ENCODE data around the gene STMN1.

STMN1 gene

DNA sequence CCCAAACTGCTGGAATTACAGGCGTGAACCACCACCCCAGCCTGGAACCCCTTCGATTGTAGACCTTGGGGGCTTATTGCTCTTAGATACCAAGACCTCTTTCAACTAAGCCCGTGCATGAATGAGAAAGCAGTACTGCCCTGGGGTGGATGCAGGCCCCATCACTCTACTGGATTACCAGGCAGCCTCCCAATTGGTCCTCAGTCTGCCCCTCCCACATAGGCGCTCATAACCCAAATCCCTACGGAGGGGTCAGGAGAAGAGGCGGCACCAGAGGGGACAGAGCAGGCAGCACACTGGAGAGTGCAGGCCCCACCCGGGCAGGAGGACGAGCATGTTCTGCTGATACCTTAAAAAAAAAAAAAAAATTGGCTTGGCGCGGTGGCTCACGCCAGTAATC lies 12.4 kb upstream of the STMN1 start:
- no peak for DNase-seq

DNA sequence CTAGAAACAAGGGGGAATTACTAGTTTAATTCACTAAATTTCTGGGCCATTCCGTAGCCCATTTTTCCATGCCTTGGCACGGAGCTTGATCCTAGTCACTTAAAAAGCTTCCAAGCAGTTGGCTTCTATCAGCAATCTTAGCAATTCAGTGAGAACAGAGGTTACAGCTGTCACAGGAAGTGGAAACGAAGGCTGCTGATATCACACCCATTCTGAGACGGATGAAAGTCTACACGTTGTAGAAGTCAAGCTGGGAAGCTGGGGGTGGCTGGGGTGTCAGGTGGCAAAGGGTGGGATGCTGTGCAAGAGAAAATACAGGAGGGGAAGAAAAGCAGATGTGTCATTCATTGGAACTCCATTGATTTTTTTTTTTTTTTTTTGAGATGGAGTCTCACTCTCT lies 11.8 kb upstream of the STMN1 start:
- DNase-seq: no peak

GRCh38 chr1:25916460-25916859 lies 10.2 kb upstream of the STMN1 start:
- DNase-seq: no peak

DNA sequence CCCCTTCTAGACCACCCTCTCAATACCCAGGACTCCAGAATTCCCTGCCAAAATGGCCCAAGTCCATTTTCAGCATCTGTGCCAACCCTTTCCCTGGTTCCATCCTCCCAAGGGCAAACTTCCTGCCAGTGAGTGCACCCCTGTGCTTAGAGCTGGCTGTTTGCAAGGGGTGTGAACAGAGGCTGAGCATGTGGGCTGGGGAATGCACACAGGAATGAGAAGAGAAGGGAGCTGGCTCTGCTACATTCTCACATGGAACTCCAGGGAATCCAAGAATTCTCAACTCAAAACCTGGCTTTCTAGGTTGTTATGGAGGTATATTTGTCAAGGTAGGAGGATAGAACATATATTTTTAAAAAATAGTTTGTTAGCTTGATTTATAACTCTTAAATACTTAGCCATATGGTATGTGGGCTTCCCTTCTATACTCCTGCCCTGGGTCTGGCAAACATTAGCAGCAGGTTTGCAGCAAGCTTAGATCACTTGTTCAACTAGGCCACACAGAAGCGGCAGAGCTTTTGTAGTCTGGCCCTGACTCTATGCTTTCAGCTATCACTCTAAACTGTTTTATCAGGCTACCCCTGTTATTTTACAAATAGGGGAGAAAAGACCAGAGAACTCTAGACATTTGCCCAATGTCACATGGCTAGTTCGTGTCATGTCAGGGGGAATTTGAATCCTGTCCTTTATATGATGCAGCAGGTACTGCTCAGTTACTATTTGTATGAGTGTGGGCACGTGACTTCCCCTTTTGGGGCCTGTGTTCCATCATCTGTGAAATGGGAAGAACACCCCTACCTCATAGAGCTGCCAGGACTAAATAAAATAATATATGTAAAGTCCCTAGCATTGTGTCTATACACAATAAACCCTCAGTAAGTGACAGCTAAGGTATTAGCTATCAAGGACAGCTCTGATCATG lies 8.1 kb upstream of the STMN1 start:
- no peak for DNase-seq

DNA sequence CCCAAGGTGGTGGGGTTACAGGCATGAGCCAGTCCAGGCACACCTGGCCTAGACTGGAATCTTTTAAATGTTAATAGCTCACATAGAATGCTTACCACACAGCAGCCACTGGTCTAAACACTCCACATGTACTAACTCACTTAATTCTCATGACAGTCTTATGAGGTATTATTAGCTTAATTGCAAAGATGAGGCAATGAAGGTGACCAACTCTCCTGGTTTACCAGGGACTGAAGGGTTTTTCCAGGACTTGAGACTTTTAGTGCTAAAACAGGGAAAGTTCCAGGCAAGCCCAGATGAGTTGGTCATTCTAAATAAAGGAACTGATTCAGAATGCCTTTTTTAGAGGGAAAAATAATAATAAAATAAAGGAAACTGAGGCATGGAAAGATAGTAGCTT lies 7.0 kb upstream of the STMN1 start:
- no peak for DNase-seq

DNA sequence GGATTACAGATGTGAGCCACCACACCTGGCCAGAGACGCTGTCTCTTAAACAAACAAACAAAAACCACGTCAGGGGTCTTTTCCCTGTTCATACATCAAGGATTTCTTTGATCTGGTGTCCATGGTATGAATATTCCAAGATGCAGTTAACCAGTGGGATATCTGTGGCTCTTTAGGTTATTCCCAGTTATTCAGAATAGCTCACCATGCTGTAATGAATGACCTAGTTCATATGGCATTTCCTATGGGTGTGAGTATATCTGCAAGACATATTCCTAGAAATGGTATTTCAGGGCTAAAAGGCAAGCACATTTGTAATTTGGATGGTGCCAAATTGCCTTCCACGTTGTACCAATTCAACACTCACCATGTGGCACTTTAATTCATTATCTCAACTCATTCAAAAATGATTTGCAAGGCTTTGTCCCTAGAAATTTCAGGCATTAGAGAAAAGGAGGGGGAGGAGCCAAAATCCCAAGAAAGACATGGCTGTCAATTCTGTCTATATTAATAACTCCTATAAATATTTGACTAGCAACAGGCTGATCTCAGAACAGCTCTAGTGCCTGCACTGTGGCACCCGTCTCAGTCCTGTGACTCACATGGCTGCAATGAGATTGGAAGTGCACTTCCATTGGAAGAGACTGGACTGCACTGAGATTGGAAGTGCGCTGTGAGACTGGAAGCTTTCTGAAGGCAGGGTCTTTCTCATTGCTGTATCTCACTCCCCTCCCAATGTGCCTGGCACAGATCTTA lies 6.0 kb upstream of the STMN1 start:
- no peak for DNase-seq

GRCh38 chr1:25911162-25911561 lies 4.9 kb upstream of the STMN1 start:
- DNase-seq: no peak

DNA sequence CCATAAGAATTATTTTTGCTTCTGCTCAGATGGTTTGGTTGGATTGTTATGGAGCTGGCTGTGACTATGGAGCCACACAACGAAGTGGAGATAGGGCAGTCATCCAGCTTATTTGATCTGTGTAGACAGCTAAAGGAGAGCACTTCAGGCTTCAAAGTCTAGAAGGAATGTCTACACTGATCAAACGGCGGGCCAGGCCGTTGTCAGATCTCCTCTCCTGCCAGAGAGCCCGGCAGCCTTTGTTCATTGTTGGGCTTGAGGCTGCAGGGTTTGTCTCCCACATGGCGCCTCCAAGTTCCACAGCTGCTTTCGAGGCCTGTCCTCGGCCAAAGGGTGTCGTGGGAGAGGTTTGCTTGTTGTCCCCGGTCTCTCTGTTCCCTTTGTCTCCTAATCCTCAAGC lies 2.8 kb upstream of the STMN1 start:
- DNase-seq: no peak

GRCh38 chr1:25908161-25908560 lies 1.9 kb upstream of the STMN1 start:
- DNase-seq: no peak

DNA sequence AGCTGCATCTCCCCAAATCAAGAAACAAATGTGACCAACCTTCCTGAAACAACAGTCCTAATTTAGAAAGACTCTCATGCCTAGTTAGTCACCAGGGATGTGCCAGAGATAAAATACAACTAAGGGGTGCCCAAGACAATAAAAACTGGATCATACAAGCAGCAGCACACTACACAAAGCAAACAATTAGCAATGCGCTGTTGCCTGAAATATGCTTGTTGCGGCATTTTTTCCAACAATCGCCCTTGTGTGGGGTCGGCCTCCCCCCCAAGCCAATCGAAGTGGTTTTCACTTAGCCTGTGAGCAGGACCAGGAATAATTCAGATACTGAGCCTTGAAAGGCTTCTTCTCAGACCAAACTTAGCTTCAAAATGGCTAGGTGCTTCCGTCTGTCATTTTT lies 1.4 kb upstream of the STMN1 start:
- DNase-seq: no peak

GRCh38 chr1:25906644-25907300 lies 553 bp upstream of the STMN1 start:
- peak; percentile 52 for DNase-seq

DNA sequence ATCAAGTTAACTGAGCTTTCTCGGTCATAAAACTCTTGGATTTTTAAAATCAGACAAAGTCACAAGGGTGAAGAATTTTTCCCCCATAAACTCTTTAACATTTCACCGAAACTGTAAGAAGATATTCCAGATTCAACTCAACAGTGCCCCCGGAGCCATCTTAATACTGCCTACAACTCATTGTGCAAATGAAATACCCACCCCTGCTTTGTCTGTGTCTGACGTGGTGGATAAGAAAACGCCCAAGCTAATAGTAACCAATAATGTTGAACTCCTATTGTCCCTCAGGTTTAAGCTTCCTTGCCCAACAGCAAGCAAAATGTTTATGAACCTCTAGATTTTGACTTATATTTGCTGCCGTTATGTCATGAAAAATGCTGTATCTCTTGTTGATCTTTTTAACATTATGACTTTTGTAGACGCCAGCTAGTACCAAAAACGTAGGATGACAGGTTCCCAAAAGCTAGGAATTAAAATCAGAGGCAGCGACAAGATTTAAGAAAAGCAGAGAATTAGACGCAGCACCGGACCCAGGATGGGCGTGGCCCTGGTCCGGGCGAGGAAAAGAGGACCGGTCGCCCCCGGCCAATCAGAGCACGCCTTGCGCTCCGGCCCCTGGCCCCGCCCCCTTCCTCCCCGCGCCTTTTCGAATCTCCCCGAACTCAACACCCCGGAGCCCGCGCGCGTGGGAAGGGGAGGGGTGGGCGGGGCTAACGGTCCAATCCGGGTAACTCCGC lies 1.1 kb downstream of the STMN1 start:
- DNase-seq: peak; percentile 90

GRCh38 chr1:25903986-25904385 lies 2.2 kb downstream of the STMN1 start:
- no peak for DNase-seq

GRCh38 chr1:25902462-25902861 lies 3.8 kb downstream of the STMN1 start:
- no peak for DNase-seq

DNA sequence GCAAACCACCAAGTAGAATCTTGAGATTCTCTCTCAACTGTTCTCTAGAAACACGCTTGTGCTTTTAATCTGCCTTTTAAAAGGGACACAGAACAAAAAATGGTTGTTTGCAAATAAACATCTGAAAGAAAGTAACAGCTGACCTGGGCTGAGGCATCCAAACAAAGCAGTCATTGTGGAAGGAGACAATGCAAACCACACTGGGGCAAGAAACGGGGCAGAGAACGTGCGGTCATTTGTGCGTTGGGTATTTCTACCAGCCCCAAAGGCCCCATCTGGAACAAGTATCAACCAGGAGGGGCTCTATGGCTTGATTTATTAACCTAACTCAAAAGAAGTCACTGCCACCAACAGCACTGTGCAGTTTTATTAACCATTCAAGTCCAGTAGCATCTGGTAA lies 6.0 kb downstream of the STMN1 start:
- no peak for DNase-seq

- no peak for DNase-seq
These were observed 6.4 kb downstream of the STMN1 start for GRCh38 chr1:25899792-25900191.

DNA sequence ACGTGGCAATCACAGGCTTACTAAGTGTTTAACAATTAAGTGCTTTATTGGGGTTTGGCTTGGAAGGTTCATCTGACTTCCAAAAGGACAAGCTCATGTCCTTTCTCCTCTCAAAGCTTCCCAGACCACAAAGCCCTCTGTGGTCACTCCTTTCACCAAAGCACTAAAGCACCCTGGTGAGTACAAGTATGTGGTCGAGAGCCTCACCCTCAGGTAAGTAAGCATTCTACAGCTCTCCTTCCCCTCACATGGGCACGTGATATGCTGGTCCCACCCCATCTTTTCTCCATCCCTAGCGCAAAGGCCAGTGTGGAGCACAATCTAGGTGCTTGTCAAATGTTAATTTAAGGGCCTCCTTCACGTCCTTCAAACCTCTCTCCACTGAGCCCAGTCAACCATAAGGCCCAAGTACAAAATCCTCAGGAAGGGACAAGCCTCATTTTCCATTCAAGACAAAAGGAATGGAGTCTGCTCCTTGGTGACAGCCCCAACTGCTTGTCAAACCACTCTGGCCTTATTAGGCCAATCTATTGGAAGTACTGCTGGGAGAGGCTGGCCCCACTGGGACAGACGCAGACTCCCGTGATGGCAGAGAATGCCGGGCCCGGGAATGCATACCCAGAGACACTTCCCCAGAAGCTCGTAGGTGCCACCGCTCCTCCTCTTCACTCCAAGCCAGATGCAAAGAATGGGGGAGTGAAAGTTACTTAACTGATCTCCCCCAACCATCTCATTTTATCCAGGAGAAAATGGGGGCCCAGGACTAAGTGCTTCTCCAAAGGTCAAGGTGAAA lies 7.8 kb downstream of the STMN1 start:
- no peak for DNase-seq

- DNase-seq: no peak
These were observed 8.5 kb downstream of the STMN1 start for GRCh38 chr1:25897754-25898153.

- no peak for DNase-seq
These were observed 10.0 kb downstream of the STMN1 start for GRCh38 chr1:25896266-25896665.

DNA sequence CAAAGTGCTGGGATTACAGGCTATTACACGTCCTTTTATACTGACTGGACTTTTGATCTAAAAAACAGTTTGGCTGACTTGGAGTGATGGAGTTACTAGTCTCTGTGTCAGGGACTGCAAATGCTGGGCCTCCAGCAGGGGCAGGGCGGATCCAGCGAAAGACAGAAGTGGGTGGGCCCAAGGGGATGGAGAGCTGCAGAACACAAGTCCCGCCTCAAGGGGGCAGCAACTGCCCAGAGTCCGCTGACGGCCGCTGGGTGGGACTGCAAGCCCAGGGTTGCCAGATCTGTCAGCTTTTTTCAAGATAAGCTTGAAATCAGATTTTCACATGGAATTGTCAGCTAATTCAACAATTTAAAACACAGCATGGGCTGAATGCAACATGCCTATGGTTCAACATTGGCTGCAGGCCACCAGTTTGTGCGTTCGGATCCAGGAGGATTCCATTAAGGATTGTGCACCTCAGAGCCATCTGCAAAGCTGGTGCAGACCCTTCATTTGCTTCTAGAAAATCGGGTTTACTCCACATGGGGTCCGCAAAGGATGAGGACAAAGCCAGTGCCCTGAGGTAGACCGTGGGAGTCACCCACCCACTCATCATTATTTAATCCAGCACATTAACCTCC lies 10.7 kb downstream of the STMN1 start:
- peak; percentile 92 for DNase-seq

DNA sequence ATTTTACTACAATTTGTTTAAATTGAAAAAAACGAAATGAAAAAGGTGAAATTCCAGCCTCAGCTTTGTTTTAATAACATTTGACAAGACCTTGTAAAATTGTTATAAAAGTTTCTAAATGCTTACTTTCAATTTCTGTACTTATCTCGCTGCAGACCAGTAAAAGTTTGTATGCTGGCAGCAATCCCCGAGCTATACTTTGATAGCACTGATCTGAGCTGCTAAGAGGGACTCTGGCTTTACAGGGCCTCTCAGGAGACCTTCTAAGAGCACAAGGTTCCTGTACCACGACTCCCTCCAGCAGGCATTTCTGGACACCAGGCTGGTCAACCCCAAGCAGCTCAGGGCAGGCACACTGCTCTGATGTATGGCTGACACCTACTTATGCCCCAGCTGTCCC lies 13.1 kb downstream of the STMN1 start:
- no peak for DNase-seq

DNA sequence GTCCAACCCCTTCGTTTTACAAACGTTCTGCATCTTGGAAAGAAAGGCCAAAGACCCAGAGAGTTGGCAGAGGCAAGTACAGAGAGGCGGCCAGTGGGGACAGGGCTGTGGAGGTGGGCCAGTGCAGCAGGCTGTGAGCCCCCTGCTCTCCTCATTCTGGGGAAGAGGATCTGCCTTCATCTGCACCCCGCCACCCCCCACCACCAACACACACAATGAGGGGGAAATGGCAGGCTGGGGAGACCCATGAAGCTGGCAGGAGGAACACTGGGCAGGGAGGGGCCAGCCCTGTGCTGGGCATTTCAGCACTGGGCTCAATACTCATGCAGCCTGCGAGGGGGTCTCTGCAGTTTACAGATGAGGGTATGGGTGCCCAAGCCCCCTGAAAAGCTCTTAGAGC lies 14.6 kb downstream of the STMN1 start:
- DNase-seq: no peak

Data from activated T-cell treated with anti-CD3 and anti-CD28 coated beads, Interleukin-2, amount 50 U/mL, for 1 hour (primary cell).